ENCODE data around the gene ATP6AP1. TPM values are rescaled to one million over a fixed set of nuclear protein-coding genes. Genes with fewer than 3 reads are reported as not detected.

The ATP6AP1 gene
- total and polyA plus RNA-seq, 9 of the 15 experiments (the other 6 are each of a cell fraction or from before 2014, with no cell fraction given), result 8.3 to 90.5 (median 52.9) TPM

DNA sequence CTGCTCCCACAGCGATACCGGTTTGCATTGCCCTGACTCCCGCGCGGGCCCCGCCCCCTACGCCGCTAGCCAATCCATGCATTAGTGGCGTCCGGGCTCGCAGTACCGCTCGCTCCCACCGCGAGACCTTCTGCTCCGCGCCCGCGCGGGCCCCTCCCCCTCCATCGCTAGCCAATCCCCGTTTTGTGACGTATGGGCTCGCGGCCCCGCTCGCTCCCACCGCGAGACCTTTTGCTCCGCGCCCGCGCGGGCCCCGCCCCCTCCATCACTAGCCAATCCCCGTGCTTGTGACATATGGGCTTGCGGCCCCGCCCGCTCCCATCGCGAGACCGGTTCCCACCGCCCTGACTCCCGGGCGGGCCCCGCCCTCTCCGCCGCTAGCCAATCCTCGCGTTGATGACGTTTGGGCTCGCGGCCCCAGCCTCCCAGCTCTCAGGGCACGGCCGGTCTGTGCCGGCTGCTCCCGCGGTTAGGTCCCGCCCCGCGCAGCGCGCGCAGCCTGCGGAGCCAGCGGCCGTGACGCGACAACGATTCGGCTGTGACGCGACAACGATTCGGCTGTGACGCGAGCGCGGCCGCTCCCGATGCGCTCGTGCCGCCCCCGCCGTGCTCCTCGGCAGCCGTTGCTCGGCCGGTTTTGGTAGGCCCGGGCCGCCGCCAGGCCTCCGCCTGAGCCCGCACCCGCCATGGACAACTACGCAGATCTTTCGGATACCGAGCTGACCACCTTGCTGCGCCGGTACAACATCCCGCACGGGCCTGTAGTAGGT lies 49.5 kb upstream of the ATP6AP1 start, which contains the start of gene EMD (continued):
- TF ChIP-seq, protein P1, sequence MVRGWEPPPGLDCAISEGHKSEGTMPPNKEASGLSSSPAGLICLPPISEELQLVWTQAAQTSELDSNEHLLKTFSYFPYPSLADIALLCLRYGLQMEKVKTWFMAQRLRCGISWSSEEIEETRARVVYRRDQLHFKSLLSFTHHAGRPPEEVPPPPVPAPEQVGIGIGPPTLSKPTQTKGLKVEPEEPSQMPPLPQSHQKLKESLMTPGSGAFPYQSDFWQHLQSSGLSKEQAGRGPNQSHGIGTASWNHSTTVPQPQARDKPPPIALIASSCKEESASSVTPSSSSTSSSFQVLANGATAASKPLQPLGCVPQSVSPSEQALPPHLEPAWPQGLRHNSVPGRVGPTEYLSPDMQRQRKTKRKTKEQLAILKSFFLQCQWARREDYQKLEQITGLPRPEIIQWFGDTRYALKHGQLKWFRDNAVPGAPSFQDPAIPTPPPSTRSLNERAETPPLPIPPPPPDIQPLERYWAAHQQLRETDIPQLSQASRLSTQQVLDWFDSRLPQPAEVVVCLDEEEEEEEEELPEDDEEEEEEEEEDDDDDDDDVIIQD (CRISPR knock-in tag; IDR thresholded peaks at IDR 0.05), result no peak
- TF ChIP-seq POLR3A (IDR thresholded peaks at IDR 0.05; ENCODE audit: borderline replicate concordance, extremely low read depth, insufficient read depth, insufficient read length), result no peak
- TF ChIP-seq SREBF1 (IDR thresholded peaks at IDR 0.05; ENCODE audit: borderline replicate concordance, low read depth, low read length), result 0 out of 2 replicates have a peak, but pooled peaks have one; percentile 2
- peak; percentile 73 for TF ChIP-seq CCNT2 (IDR thresholded peaks at IDR 0.05; ENCODE audit: borderline replicate concordance, extremely low read depth, insufficient read length, low read depth, low read length)
- peak; percentile 73; the same call in 1 of the 2 replicates for TF ChIP-seq EP400 (IDR thresholded peaks at IDR 0.05)
- peak; percentile 99 for TF ChIP-seq MTA3 (IDR thresholded peaks at IDR 0.05; ENCODE audit: borderline replicate concordance)
- TF ChIP-seq NCOA1 (IDR thresholded peaks at IDR 0.05; ENCODE audit: low read depth), result peak; percentile 90; the same call in 1 of the 2 replicates
- TF ChIP-seq, protein P2, sequence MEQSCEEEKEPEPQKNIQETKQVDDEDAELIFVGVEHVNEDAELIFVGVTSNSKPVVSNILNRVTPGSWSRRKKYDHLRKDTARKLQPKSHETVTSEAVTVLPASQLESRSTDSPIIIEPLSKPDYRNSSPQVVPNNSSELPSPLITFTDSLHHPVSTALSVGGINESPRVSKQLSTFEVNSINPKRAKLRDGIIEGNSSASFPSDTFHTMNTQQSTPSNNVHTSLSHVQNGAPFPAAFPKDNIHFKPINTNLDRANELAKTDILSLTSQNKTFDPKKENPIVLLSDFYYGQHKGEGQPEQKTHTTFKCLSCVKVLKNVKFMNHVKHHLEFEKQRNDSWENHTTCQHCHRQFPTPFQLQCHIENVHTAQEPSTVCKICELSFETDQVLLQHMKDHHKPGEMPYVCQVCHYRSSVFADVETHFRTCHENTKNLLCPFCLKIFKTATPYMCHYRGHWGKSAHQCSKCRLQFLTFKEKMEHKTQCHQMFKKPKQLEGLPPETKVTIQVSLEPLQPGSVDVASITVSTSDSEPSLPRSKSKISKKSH (CRISPR knock-in tag; IDR thresholded peaks at IDR 0.05), result no peak
- TF ChIP-seq KHSRP (IDR thresholded peaks at IDR 0.05), result peak; percentile 89
- peak; percentile 35 for TF ChIP-seq PHF20 (IDR thresholded peaks at IDR 0.05; ENCODE audit: partially characterized antibody)
- TF ChIP-seq, protein P3, sequence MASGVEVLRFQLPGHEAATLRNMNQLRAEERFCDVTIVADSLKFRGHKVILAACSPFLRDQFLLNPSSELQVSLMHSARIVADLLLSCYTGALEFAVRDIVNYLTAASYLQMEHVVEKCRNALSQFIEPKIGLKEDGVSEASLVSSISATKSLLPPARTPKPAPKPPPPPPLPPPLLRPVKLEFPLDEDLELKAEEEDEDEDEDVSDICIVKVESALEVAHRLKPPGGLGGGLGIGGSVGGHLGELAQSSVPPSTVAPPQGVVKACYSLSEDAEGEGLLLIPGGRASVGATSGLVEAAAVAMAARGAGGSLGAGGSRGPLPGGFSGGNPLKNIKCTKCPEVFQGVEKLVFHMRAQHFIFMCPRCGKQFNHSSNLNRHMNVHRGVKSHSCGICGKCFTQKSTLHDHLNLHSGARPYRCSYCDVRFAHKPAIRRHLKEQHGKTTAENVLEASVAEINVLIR (CRISPR knock-in tag; IDR thresholded peaks at IDR 0.05), result peak; percentile 86
- peak; percentile 90 for TF ChIP-seq ATF7 (IDR thresholded peaks at IDR 0.05)
- no peak for TF ChIP-seq EZH2 (IDR thresholded peaks at IDR 0.05; ENCODE audit: borderline replicate concordance, low read depth, low read length)
- no peak for TF ChIP-seq PRPF4 (IDR thresholded peaks at IDR 0.05; ENCODE audit: insufficient read depth, low read depth, low read length, poor library complexity, severe bottlenecking)
- TF ChIP-seq, protein P4, sequence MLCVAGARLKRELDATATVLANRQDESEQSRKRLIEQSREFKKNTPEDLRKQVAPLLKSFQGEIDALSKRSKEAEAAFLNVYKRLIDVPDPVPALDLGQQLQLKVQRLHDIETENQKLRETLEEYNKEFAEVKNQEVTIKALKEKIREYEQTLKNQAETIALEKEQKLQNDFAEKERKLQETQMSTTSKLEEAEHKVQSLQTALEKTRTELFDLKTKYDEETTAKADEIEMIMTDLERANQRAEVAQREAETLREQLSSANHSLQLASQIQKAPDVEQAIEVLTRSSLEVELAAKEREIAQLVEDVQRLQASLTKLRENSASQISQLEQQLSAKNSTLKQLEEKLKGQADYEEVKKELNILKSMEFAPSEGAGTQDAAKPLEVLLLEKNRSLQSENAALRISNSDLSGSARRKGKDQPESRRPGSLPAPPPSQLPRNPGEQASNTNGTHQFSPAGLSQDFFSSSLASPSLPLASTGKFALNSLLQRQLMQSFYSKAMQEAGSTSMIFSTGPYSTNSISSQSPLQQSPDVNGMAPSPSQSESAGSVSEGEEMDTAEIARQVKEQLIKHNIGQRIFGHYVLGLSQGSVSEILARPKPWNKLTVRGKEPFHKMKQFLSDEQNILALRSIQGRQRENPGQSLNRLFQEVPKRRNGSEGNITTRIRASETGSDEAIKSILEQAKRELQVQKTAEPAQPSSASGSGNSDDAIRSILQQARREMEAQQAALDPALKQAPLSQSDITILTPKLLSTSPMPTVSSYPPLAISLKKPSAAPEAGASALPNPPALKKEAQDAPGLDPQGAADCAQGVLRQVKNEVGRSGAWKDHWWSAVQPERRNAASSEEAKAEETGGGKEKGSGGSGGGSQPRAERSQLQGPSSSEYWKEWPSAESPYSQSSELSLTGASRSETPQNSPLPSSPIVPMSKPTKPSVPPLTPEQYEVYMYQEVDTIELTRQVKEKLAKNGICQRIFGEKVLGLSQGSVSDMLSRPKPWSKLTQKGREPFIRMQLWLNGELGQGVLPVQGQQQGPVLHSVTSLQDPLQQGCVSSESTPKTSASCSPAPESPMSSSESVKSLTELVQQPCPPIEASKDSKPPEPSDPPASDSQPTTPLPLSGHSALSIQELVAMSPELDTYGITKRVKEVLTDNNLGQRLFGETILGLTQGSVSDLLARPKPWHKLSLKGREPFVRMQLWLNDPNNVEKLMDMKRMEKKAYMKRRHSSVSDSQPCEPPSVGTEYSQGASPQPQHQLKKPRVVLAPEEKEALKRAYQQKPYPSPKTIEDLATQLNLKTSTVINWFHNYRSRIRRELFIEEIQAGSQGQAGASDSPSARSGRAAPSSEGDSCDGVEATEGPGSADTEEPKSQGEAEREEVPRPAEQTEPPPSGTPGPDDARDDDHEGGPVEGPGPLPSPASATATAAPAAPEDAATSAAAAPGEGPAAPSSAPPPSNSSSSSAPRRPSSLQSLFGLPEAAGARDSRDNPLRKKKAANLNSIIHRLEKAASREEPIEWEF (CRISPR knock-in tag; IDR thresholded peaks at IDR 0.05), result no peak
- peak; percentile 62 for TF ChIP-seq SMAD4 (CRISPR knock-in tag; conservative IDR thresholded peaks at IDR 0.05)
- peak; percentile 51 for TF ChIP-seq CTBP1 (IDR thresholded peaks at IDR 0.05; ENCODE audit: borderline replicate concordance)

All from K562 (cell line).